ENCODE data around the gene ANKRD36.
"Not testable (repeated sequence)": the region's sequence is repeated elsewhere in the genome, so short reads cannot be mapped to it uniquely, and the experiment has no call there.

GRCh38 chr2:97098786-97099372, 14.1 kb upstream of the ANKRD36 start:
- TF ChIP-seq, protein P1, sequence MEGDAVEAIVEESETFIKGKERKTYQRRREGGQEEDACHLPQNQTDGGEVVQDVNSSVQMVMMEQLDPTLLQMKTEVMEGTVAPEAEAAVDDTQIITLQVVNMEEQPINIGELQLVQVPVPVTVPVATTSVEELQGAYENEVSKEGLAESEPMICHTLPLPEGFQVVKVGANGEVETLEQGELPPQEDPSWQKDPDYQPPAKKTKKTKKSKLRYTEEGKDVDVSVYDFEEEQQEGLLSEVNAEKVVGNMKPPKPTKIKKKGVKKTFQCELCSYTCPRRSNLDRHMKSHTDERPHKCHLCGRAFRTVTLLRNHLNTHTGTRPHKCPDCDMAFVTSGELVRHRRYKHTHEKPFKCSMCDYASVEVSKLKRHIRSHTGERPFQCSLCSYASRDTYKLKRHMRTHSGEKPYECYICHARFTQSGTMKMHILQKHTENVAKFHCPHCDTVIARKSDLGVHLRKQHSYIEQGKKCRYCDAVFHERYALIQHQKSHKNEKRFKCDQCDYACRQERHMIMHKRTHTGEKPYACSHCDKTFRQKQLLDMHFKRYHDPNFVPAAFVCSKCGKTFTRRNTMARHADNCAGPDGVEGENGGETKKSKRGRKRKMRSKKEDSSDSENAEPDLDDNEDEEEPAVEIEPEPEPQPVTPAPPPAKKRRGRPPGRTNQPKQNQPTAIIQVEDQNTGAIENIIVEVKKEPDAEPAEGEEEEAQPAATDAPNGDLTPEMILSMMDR (IDR thresholded peaks at IDR 0.05; ENCODE audit: low read depth, low read length), result not testable (repeated sequence)
- not testable (repeated sequence) for TF ChIP-seq EZH2phosphoT487 (IDR thresholded peaks at IDR 0.05; ENCODE audit: low read depth)

All from OCI-LY3 (cell line).